ENCODE measurements around the gene UNC5A.

GRCh38 chr5:176773408-176774035 is 36.8 kb upstream of the UNC5A start:
- TF ChIP-seq, protein P1, sequence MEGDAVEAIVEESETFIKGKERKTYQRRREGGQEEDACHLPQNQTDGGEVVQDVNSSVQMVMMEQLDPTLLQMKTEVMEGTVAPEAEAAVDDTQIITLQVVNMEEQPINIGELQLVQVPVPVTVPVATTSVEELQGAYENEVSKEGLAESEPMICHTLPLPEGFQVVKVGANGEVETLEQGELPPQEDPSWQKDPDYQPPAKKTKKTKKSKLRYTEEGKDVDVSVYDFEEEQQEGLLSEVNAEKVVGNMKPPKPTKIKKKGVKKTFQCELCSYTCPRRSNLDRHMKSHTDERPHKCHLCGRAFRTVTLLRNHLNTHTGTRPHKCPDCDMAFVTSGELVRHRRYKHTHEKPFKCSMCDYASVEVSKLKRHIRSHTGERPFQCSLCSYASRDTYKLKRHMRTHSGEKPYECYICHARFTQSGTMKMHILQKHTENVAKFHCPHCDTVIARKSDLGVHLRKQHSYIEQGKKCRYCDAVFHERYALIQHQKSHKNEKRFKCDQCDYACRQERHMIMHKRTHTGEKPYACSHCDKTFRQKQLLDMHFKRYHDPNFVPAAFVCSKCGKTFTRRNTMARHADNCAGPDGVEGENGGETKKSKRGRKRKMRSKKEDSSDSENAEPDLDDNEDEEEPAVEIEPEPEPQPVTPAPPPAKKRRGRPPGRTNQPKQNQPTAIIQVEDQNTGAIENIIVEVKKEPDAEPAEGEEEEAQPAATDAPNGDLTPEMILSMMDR (IDR thresholded peaks at IDR 0.05): no peak
- no peak for TF ChIP-seq POLR2A (IDR thresholded peaks at IDR 0.05)
- no peak for TF ChIP-seq POLR2AphosphoS5 (IDR thresholded peaks at IDR 0.05; ENCODE audit: insufficient read depth in 1 of 2, low read depth in 1 of 2)
